Activated naive CD4-positive, alpha-beta T cell (primary cell): Measurements from ENCODE around the gene TEX264.

Experiments
- DNase-seq, 4 experiments: peaks; one replicate each; lab custom pipeline; 2025; lab: John Stamatoyannopoulos, UW

Gene TEX264

DNA sequence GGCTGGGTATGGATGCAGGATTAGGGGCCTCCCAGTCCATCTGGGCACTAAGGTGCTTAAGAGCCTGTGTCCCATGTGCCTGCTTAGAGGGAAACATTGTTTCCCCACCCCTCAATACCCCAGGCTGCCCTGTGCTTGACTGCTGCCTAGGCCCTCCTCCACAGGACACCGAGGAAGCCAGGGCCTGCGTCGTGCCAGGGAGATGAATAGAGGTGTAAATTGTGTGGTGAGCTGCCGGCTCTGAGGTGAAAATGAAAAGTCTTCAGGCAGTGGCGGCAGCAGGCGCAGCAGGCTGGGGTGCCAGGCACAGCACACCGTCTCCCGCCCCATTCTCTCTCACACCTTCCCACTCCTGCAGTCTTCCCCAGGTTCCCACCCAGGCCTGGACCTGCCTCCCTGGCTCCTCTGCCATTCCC lies 21.9 kb downstream of the TEX264 start:
- DNase-seq, result no peak

DNA sequence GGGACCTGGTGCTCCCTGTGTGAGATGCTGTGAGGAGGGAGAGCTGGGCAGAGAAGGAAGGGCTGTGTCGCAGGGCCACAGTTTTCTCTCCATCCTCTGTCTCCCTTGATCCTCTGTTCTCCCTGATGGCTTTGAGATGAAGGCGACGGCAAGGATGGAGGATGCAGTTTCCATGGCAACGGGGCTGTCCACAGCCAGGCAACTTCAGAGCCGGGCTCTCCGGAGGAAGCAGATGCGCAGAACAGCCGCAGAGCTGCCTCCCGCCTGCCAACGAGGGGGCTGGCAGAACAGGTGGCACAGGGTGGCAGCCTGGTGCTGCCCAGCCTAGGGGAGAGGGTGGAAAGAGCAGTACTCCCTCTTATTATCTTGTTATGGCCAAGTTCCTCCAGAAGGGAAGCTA lies 25.9 kb downstream of the TEX264 start:
- no peak for DNase-seq

DNA sequence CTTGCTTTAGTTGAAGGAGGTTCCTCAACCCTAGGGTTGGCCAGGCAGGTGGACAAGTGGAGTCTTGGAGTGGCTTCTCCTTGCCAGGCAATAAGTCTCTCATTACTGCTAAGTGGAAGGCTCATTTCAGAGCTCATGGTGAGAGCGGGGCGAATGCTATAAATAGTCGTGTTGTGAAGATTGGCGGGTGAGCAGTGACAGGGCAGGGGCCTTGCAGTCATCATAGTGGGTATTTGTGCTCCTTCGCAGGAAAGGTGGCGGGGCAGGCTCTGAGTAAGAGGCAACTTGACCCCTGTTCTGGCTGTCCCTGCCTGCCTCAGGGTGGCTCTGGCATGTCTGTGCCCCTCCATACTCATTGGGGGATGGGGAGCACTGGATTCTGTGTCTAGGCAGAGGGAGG lies 27.2 kb downstream of the TEX264 start:
- no peak for DNase-seq

DNA sequence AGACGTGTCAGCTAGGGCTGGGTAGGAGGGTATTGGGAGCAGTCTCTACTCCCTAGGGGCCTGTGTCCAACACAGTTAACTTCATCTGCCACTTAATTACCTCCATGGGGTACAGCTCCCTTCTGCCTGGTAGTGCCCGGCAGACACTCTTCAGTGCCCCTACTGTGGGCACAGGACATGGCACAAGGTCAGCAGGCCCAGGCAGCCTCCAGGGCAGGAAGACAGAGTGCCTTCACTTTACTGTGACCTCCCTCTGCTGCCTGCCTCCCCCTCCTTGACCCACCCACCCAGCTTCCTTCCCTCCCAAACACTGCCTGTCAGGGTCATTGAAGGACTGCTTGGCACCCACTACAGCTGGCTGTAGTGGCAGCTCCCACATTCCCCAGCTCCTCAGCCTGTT lies 29.4 kb downstream of the TEX264 start:
- no peak for DNase-seq

DNA sequence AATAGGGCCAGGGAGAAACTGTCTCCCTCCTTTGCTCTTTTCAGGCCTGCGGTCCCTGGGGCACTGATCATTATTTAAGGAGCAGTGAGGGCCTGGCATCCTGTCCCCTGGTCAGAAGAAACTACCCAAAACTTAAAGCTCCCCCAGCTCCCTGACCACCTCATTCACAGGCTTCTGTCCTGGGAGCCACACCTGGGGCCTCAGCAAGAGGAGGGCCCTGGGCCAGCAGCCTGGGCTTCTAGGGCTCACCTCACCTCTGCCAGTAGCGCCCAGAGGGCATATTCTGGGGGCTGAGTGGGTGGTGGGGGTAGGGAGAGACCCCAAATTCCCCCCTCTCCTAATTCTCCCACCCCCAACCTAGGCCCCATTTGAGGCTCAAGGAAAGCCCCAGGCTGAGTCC lies 31.1 kb downstream of the TEX264 start:
- no peak for DNase-seq

DNA sequence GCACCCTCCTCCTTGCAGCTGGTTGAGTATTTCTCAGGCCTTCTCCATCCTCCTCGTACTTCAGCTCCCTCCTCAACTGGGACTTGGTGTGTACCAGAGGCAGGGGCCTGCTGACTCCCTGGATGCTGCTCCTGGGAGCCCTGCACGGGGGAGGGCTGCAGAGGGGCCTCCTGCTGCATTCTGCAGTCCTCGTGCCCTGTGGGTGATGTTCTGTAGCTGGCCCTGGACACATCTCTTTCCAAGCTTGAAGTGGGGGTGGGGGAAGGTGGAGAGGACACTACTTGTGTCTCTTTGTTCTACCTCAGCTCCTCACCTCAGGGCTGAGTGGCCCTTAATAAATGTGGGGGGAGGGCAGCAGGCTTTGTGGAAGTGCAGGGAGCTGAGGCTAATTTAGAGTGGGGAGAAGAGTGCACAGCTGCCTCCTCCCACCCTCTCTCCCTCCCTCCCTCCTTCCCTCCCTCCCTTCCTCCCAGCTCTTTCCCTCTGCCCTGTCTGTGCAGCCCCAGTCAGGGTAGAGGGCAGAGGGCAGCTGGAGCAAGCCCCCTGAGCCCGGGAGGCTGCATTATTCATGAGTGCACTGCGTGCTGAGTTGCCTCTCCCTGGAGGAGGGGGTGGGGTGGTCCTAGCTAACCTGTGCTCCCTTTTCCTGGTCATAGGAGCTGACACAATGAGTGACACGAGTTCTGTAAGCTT lies 32.2 kb downstream of the TEX264 start:
- no peak for DNase-seq

DNA sequence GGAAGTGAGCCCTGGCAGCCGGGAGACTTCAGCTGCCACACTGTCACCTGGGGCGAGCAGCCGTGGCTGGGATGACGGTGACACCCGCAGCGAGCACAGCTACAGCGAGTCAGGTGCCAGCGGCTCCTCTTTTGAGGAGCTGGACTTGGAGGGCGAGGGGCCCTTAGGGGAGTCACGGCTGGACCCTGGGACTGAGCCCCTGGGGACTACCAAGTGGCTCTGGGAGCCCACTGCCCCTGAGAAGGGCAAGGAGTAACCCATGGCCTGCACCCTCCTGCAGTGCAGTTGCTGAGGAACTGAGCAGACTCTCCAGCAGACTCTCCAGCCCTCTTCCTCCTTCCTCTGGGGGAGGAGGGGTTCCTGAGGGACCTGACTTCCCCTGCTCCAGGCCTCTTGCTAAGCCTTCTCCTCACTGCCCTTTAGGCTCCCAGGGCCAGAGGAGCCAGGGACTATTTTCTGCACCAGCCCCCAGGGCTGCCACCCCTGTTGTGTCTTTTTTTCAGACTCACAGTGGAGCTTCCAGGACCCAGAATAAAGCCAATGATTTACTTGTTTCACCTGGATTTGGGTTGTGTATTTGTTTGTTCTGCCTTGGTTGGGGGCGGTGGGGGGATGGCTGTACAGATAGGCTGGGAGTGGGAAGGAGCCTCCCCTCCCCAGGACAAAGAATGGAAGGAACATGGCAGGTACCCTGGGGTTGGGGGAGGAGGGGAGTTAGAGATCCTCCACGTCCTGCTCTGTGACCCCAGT lies 32.9 kb downstream of the TEX264 start:
- no peak for DNase-seq

DNA sequence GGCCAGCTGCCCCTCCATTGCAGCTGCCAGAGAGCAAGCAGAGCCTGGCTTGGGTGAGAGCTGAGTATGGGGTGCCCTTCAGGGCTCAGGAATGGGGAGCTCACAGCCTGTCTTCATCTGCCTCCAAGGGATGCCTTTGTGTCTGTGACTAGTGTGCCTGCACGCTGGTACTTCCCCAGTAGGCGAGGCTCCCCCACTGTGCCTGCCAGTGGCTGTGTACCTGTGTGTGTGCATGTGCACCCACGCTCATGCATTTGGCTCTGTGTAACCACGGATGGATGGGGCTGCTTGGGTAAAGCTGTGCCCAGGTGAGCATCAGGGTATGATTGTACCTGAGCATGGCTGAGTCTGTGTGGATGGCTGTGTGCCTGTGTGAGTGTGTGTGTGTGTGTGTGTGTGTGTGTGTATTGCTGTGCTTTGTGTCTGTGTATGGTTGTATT lies 33.5 kb downstream of the TEX264 start:
- no peak for DNase-seq

DNA sequence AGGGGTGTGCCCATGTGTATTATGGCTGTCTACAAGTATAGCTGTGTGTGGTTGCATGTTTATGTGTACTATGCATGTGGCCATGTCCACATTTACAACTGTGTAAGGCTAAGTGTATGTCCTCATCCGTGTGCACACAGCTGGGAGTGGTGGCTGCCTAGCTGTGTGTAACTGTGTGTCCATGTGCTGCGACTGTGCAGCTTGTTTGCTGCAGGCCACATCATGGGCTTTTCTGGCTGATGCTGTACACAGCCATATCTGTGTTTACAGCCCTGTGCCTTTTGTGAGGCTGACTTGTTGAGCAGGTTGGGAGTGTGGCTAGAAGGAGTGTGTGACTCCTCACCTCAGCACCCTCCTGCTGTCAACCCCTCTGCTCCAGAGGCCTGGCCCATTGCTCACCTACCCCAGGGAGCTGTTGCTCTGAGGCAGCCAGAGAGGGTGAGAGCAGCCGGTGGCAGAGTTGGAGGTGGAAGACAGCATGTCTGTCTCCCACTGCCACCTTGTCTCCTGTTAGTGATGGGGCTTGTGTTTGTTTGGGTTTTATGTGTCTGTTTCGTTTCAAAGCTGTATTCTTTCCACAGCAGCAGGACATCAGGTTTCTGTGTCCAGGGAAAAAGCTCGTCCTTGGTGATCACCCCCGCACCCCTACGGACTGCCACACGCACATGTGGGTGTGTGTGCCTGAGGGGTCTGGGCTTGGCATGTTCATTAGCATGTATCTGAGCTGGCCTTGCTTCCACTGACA lies 34.4 kb downstream of the TEX264 start:
- no peak for DNase-seq

DNA sequence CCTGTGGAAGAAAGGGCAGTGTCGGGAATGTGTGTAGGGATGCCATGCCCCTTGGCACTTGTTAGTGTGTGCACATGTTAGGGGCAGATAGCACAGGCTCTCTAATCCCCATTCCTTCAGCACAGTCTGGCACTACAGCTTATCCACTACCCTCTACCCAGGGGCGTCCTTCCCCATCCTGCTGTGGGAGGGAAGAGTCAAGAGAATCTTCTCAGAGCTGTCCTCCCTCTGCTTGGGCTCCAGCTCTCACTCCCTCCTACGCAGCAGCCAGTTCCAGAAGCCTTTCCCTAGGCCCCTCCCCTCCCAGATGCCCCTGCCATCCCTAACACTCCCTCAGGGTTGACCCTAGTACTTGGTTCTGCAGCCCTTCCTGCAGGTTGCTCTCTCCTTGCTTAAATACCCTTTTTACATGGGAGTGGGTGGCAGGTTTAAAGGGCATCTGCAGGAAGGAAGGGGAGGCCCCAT lies 35.0 kb downstream of the TEX264 start:
- no peak for DNase-seq

DNA sequence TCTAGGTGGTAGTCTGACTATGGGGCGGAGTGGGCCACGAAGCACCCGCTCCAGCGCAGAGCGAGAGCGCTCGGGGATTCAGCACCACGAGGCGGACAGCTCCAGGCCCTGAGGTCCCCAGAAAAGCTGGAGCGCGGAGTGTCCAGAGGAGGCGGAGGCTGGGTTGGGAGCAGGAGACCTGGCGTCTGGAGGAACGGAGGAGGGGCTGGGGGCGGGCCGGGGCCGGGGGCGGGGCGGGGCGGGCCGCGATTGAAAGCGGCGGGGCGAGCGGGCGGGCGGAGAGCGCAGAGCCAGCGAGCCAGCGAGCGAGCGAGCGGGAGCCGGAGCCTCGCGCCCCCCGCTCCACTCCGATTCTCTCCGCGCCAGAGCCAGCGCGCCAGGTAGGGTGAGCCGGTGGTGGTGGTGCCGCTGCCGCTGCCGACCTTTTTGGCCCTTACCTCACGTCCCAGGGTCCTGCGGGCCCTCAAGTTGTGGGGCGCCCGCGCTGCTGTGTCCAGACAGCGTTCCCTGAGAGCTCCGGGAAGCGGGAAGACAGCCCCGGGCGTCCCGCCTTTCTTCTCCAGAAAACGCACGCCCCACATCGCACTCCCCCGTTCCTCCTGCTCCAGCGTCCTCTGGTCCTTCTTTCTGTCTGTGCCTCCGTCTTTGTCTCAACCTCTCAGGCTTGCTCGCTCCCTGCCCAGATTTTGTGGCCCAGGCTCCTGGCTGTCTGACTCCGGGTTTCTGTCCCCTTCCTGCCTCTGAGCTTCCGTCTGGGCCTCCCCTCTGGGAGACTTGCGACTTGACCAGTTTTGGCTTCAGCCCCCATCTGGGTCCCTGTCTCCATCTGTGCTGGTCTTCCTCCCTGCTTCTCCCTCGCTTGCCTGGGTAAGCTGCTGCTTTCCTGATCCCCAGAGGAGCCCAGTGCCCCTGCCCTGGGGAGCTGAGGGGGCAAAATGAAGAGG lies 36.0 kb downstream of the TEX264 start, which contains the start of gene GRM2:
GRM2 (plus strand) TSS at position 281 of the 944 bp plus-strand sequence. CDS start 1,916 bp downstream, outside the sequence.
- no peak for DNase-seq

DNA sequence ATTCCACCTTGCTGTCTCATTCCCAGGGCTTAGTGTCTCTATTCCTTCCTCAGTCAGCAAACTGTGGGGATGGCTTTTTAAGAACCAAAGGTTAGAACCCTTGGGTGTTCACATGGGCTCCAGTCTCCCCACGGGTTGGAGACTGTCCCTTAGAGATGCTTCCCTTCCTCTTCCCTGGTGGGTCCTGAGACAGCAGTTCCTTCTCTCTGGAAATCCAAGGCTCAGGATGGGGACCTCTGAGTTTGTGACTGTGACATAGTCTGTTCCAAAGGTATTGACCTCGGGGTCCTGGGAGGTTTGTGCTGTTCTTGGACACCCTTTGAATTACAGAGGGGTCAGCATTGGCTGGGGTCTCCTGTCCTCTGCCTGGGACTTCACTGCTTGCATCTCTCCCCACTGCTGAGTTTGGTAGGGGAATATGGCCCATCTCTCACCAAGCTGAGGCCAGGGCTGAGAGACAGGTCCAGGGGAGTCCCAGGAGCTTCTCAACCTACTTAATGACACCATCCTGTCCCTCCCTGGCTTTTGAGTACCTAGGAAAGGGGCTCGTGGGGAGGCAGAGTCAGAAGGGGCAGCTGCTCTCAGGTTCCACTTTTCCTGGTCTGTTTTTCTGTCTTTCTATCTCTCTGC lies 37.3 kb downstream of the TEX264 start:
- no peak for DNase-seq

DNA sequence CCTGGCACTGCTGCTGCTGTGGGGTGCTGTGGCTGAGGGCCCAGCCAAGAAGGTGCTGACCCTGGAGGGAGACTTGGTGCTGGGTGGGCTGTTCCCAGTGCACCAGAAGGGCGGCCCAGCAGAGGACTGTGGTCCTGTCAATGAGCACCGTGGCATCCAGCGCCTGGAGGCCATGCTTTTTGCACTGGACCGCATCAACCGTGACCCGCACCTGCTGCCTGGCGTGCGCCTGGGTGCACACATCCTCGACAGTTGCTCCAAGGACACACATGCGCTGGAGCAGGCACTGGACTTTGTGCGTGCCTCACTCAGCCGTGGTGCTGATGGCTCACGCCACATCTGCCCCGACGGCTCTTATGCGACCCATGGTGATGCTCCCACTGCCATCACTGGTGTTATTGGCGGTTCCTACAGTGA lies 38.0 kb downstream of the TEX264 start:
- DNase-seq, result no peak

DNA sequence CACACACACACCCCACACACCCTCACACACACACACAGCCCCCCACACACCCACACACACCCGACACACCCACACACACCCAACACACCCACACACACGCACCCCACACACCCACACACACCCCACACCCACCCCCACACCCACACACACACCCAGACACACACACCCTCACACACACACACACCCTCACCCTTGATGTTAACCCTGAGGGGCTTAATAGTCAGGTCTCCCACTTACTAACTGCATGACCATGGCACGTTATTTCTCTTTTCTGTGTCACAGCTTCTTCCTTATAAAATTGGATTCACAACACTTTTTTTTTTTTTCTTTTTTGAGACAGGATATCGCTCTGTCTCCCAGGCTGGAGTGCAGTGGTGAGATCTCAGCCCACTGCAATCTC lies 38.6 kb downstream of the TEX264 start:
- no peak for DNase-seq

DNA sequence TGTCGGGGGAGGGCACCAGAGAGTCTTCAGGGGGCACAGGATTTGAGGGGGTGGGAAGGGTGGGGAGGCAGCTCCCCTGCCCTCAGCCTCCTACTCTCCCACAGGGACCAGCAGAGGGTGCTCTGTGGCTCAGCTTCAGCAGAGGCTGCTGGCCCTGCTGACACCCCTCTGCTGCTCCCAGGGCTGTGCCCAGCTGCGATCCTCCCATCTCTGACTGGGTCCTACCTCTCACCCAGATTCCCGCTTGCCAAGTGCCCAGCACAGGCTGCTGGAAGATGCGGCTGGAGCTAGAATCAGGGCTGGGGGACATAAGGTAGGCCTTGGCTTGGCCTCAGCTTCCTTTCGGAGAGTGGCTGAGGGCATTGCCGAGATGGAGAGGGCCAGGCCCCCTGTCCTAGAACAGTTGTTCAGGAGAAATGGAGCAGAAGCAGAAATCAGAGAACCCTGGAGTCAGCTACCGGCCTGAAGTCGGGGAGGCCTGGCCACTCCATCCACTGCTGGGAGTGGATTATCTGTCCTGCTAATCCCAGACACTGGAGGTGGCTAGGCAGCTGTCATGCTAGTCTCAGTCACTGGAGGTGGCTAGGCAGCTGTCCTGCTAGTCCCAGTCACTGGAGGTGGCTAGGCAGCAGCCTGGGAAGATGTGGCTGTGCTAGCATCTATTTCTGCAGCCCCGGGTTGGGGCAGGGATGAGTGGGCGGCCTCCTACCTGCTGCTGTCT lies 39.7 kb downstream of the TEX264 start:
- DNase-seq, result no peak

DNA sequence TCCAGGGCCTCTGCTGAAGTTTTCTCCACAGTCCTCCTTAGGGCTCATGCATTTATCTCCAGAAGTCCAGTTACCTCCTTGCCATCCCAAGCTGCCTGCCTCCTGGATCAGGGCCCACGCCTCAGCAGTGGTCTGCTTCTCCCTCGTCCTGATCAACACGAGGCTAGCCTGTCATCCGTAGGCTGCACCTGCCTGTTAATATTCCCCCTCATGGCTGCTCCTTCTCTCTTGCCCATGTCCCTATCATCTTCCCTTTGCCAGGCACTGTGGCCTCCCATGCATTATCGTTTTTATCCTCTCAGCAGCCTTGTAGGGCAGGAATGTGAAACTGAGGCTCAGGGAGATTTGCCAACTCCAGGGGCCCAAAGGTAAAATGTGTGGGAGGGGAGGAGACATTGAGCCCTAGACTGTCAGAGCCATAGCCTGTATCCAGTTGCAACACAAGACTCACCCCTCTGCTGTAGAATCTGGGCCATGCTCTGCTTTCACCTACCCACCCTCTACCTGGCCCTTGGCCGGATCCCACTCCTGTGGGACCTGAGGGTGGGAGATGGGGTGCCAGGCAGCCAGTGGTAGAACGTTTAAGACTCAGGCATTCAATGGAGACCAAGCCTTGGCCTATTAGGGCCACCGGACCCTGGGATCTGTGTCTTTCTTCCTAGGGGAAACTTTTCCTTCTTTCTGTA lies 40.4 kb downstream of the TEX264 start:
- DNase-seq, result no peak

DNA sequence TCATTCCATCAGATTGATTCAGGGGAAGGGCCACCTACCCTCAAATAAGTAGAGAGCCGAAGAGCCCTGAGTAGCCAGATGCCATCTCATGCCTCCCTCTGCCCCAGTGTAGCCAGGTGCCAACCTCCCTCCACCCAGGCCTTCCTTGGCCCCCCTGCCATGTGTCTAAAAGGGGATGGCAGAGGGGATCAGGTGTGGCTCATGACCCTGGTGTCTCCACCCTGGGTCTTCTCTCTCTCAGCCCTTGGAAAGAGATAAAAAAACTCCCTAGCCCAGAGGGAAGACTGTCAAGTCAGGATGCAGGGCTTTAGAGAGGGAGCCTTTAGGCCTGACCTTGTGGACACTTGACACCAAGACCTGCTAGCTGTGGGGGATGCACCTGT lies 41.0 kb downstream of the TEX264 start:
- no peak for DNase-seq

DNA sequence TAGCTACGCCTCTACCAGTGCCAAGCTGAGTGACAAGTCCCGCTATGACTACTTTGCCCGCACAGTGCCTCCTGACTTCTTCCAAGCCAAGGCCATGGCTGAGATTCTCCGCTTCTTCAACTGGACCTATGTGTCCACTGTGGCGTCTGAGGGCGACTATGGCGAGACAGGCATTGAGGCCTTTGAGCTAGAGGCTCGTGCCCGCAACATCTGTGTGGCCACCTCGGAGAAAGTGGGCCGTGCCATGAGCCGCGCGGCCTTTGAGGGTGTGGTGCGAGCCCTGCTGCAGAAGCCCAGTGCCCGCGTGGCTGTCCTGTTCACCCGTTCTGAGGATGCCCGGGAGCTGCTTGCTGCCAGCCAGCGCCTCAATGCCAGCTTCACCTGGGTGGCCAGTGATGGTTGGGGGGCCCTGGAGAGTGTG lies 41.5 kb downstream of the TEX264 start:
- DNase-seq, result no peak

DNA sequence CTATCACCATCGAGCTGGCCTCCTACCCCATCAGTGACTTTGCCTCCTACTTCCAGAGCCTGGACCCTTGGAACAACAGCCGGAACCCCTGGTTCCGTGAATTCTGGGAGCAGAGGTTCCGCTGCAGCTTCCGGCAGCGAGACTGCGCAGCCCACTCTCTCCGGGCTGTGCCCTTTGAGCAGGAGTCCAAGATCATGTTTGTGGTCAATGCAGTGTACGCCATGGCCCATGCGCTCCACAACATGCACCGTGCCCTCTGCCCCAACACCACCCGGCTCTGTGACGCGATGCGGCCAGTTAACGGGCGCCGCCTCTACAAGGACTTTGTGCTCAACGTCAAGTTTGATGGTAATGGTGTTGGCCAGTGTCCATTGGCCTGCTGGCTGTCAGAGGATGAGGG lies 41.9 kb downstream of the TEX264 start:
- no peak for DNase-seq
